ENCODE measurements around the gene C15orf61.

The C15orf61 gene

GRCh38 chr15:67515090-67515489 lies 5.8 kb upstream of the C15orf61 start:
- DNase-seq, result no peak

- no peak for DNase-seq
Observed at GRCh38 chr15:67515557-67515956, 5.4 kb upstream of the C15orf61 start.

DNA sequence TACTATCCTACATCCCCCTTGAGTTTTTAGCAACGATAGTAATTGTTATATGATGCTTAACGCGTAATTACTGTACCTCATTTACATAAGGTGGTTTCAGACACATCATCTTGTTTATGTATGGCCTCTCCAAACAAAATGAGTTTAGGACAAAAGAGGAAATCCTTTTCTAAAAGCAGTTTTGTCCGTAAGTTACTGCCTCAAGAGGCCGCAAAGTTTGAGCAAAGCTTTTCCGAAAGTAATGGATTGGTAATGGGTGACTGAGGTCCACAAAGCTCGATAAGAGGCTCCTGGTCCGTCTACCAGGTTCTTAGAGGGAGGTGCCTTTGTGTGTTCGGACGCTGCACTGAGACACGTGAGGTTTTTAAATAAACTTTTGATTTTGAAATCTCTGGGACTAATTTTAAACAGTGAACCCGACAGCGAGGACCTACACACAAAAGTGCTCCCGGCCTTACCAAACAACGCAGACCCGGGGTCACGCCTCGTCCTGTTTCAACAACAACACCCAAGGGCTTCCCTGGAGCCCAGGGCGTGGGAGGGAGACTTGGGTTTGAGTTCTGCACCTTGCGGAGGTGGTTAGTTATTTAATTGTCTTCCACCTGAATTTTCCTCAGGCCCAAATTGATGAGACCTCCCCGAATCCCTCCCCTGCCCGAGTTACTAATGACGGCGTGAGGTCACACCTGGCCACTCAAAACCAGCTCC lies 456 bp upstream of the C15orf61 start:
- no peak for DNase-seq

DNA sequence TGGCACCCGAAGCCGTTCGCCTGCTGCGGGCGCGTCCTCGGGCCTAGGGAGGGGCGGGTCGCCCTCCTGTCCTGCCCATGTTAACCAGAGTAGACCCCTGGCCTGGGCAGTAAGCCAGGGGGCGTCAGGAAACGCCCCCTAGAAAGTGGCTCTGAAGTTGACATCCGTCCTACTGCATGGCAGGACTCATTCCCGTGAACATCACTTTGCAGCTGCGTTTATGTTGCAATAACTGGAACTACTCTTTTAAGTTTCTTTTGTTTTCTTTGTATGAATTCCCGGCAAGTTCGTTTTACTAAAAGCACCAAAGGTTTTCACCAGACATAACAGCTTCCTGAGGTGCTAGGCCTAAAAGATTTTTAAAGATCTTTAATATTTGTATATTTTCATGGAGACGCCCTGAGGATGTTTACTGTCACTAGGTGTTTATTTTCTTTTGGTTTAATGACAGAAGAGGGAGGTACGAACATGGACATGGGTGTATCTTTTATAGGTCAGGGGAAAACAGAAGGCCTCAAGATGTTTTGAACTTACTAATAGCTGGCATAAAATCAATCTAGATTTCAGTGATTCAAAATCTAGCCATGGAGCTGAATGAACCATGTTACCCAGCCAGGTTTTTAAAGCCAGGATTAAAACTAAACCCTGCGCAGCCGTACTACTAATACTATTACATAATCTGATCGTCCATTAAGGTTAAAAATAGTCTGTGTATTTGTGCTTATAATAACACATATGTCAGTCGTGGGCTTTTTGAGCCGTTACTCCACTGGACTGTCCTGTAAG lies 1.0 kb downstream of the C15orf61 start:
- no peak for DNase-seq

DNA sequence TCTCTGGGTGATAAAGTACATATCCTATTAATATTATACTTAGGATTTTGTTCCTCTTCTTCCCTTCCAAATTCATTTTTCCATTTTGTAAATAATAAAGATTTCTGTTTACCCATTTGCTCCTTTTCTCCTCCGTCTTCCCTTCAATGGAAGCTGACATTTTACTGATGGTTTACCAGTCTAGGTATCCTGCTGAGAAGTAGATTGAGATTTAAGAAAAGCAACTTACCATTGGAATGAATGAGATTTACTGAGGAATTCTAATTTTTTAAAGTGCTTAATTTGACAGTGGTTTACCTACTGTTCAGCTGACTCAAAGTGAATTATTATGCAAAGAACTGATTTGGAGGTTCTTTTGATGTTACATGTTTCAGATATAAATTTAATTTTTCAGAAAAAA lies 2.4 kb downstream of the C15orf61 start:
- no peak for DNase-seq

DNA sequence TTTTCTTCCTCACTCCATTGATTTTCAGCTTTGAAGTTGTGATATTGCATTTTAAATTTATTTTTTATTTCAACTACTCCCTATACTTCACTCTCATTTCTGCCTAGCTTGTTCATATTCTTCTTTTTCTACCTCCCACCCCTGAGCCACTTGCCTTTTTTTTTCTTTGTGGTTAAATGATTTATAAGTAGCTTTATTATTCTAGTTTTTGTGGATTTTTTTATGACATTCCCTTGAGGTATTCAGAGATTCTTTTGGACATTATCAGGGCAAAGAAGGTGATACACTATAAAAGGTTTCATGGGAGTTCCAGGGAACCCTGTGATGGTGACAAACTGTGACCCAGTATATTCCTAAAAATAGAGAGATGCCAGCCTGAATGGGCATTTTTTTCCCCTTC lies 3.3 kb downstream of the C15orf61 start:
- no peak for DNase-seq

- DNase-seq, result no peak
Observed at GRCh38 chr15:67528513-67528912, 7.6 kb downstream of the C15orf61 start.

GRCh38 chr15:67531379-67531914 lies 10.5 kb downstream of the C15orf61 start:
- DNase-seq, result no peak

DNA sequence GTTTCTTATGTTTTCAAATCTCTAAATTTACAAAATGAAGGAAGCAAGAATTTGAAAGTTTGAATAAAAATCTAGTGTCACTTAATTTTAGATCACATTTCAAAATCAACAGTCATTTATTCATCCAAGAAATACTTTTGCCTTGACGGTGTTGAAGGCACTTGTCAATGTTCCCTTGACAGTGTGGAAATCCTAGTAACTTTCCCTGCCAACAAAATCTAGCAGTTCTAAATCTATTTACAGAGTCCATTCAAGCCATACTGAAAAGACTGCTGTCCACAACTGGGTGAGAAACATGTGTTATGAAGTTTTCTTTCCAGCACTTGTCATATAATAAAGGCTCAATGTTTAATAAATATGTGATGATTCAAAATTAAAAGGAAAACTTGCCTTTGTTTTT lies 12.9 kb downstream of the C15orf61 start:
- no peak for DNase-seq

- no peak for DNase-seq
Observed at GRCh38 chr15:67534360-67534759, 13.4 kb downstream of the C15orf61 start.

DNA sequence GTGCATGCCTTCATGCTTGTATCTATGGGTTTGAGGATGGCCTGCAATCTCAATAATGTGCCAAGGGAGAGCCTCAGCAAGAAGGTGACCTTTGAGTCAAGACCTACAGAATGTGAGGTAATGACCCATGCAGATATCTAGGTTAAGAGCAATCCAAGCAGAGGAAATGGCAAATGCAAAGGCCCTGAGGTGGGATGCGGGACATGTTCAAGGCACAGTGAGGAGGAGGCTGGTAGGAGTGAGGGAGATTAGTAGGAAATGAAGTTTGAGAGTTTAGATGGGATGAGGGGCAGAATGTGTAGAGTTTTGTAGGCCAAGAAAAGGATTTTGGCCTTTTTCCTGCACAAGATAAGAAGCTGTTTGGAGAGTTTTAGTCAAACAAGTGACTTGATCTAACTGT lies 16.8 kb downstream of the C15orf61 start:
- DNase-seq, result no peak

- no peak for DNase-seq
Observed at GRCh38 chr15:67542420-67543347, 21.8 kb downstream of the C15orf61 start, which contains the start of gene MAP2K5. TSS of gene MAP2K5 (plus strand) at chr15:67542703. CDS start at chr15:67543336, 633 bp downstream.

DNA sequence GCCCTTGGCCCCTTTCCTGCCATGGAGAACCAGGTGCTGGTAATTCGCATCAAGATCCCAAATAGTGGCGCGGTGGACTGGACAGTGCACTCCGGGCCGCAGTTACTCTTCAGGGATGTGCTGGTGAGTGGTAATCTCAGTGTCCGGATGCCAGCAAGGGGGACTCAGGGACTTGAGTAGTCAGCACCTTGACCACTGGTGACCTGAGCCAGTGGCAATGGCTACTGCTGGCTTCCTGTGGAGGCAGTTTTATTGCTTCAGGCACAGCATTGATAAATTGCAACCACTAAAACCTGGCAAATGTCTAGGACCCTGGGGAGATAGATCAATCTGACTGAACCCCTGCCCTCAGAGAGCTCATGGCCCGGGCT lies 22.4 kb downstream of the C15orf61 start:
- DNase-seq, result no peak

GRCh38 chr15:67544475-67544874 lies 23.5 kb downstream of the C15orf61 start:
- DNase-seq, result no peak

DNA sequence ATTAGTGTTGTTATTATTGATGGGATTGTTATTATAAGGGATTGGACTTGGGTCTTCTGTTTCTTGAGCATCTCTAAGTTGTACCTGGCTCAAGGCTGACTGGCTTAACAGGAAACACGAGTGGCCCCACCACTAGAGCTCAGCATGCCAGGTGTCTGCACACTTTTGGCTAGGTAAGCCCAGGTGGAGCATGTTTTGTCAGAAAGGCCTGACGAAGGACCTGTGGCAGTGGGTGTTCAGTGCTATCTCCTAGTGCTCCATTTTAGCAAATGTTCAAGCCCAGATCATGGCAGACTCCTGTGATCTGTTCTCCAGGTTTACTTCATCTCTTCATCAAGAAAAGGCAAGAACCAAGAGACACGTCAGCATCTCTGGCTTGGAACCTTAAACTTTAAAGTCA lies 24.9 kb downstream of the C15orf61 start:
- no peak for DNase-seq

GRCh38 chr15:67547064-67547463 lies 26.1 kb downstream of the C15orf61 start:
- DNase-seq, result no peak

DNA sequence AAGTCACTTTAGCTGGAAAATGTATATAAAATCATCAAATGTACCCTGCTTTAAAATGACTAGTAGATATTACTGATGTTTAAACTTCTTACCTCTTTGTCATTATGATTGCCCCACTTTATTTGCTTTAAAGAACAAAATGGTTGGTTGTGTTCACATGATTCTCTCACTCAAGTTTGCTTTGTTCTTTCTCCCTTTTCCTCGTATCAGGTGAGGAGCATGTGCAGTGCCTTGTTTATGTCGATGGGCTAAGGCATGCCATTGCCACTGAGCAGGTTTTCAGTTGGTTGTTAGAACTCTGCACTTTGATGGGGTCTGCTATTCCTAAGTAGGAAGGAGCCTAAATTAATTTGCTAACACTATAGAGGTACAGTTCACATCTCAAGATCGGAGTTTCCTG lies 26.9 kb downstream of the C15orf61 start:
- no peak for DNase-seq

GRCh38 chr15:67548236-67548852 lies 27.4 kb downstream of the C15orf61 start:
- DNase-seq, result no peak

DNA sequence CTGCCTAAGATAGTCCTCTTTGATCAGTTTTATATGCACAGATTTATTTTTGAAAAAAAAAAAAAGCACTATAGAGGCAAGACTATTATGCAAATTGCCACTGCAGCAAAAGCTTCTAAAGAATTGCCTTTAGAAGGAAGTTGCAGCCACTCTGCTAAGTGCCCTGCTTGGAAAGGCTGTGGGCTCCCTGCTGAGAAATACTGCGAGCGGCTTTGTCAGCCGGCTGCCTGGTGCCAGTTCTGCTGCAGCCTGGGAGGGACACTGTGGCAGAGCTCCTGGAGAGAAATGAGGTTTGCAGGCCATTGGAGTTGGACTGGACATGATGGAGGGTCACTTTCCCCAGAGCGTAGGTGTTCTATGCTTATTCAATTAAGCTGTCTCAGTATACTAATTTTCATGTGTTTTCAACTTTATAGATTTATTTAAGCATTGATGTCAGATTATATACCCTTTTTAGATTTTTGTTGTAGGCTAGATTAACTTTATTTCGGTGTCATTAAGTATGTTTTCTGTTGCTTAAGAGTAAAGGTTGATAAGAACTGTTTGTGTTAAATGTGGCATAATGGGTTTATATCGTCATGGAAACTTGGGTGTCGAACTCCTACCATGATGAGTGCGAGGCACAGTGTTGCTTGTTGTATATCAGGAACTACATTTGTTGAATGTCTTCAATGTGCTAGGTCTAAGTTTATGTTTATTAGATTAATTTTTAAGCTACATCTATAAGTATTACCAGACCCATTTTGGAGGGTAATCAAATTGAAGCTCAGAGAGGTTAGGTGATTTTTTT lies 28.1 kb downstream of the C15orf61 start:
- DNase-seq, result no peak

GRCh38 chr15:67549736-67550135 lies 28.8 kb downstream of the C15orf61 start:
- no peak for DNase-seq

DNA sequence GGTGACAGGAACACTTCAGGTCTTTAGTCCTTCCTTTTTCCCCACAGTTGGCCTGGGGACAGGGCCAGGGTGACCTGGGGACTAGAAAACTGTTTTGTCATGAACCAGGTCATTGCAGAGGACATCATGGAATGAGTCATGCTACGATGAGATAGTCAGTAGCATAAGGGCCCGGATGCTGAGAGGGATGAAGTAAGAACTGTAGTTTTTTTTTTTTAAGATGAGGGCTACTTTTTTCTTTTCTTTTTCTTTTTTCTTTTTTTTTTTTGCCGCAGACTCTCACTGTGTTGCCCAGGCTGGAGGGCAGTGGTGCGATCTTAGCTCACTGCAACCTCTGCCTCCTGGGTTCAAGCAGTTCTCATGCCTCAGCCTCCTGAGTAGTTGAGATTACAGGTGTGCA lies 29.6 kb downstream of the C15orf61 start:
- no peak for DNase-seq

Data from 8988T (cell line).